ENCODE results near the gene CCDC7. TPM values are rescaled to one million over a fixed set of nuclear protein-coding genes. Genes with fewer than 3 reads are reported as not detected.
"Not testable (repeated sequence)": the region's sequence is repeated elsewhere in the genome, so short reads cannot be mapped to it uniquely, and the experiment has no call there.

CCDC7 gene
- total RNA-seq, 1 donor from 2014 or later = 12.6 TPM

DNA sequence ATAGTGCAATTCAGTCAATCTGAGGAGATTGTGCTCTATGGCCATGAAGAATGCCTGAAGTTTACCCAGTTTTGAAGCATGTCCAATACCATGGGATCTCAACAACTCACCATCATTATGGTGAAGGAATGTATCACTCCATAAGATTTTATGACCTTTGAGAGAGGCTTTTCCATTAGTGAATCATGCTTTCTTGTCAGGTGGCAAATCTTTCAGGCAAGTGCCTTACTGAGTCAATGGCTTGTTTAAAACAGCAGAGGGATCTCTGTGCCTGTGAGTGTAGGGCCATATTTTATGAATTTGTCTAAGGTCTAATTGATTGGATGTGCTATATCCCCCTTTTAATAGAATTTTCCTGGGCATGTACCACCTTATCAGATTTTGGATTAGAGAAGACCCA, 131.5 kb downstream of the CCDC7 start:
- no peaks in the 10 kb centered on the region for H3K27me3 Mint-ChIP-seq (ENCODE audit: unreplicated experiment)
- peaks cover 2% of the 10 kb centered on the region for H3K36me3 Mint-ChIP-seq (ENCODE audit: unreplicated experiment)
- no peaks in the 10 kb centered on the region for H3K4me1 Mint-ChIP-seq (ENCODE audit: unreplicated experiment)
- no peak overlapping the region for H3K27ac Mint-ChIP-seq (ENCODE audit: unreplicated experiment)
- DNase-seq (ENCODE audit: extremely low spot score, unreplicated experiment) = no peak
- no peaks in the 10 kb centered on the region for H3K9me3 Mint-ChIP-seq (ENCODE audit: unreplicated experiment)
- TF ChIP-seq, protein P1, sequence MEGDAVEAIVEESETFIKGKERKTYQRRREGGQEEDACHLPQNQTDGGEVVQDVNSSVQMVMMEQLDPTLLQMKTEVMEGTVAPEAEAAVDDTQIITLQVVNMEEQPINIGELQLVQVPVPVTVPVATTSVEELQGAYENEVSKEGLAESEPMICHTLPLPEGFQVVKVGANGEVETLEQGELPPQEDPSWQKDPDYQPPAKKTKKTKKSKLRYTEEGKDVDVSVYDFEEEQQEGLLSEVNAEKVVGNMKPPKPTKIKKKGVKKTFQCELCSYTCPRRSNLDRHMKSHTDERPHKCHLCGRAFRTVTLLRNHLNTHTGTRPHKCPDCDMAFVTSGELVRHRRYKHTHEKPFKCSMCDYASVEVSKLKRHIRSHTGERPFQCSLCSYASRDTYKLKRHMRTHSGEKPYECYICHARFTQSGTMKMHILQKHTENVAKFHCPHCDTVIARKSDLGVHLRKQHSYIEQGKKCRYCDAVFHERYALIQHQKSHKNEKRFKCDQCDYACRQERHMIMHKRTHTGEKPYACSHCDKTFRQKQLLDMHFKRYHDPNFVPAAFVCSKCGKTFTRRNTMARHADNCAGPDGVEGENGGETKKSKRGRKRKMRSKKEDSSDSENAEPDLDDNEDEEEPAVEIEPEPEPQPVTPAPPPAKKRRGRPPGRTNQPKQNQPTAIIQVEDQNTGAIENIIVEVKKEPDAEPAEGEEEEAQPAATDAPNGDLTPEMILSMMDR (IDR thresholded peaks at IDR 0.05) = no peak
- H3K4me3 Mint-ChIP-seq (ENCODE audit: unreplicated experiment) = no peak overlapping the region

DNA sequence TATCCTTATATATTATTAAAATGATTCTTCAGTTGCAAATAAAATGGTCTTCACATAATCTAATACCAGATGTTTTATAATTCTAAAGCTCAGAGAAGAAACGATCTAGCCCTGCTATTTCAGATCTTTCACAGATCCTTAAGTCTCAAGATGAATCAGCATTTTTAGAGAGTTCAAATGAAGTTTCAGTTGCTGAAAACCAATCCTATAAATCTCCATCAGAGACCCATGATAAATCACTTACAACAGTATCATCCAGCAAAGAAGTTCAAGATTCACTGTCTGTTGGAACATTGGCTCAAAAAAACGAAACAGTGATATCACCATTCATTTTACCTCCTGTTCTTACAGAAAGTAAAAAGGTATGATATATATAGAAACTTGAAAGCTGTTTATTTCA, 137.0 kb downstream of the CCDC7 start:
- no peak overlapping the region for H3K27ac Mint-ChIP-seq (ENCODE audit: unreplicated experiment)
- no peaks in the 10 kb centered on the region for H3K9me3 Mint-ChIP-seq (ENCODE audit: unreplicated experiment)
- no peaks in the 10 kb centered on the region for H3K4me1 Mint-ChIP-seq (ENCODE audit: unreplicated experiment)
- peaks cover 10% of the 10 kb centered on the region for H3K36me3 Mint-ChIP-seq (ENCODE audit: unreplicated experiment)
- TF ChIP-seq, protein P1 (IDR thresholded peaks at IDR 0.05) = no peak
- no peaks in the 10 kb centered on the region for H3K27me3 Mint-ChIP-seq (ENCODE audit: unreplicated experiment)
- DNase-seq (ENCODE audit: extremely low spot score, unreplicated experiment) = no peak
- H3K4me3 Mint-ChIP-seq (ENCODE audit: unreplicated experiment) = no peak overlapping the region

- H3K27me3 Mint-ChIP-seq (ENCODE audit: unreplicated experiment); H3K4me3 Mint-ChIP-seq (ENCODE audit: unreplicated experiment); H3K4me1 Mint-ChIP-seq (ENCODE audit: unreplicated experiment); H3K27ac Mint-ChIP-seq (ENCODE audit: unreplicated experiment); DNase-seq (ENCODE audit: extremely low spot score, unreplicated experiment): not testable (repeated sequence)
- H3K9me3 Mint-ChIP-seq (ENCODE audit: unreplicated experiment) = peaks cover 36% of the 10 kb centered on the region
- H3K36me3 Mint-ChIP-seq (ENCODE audit: unreplicated experiment) = peaks cover 35% of the 10 kb centered on the region
These were observed 152.1 kb downstream of the CCDC7 start for GRCh38 chr10:32598022-32598421.

- Mint-ChIP-seq H3K27ac (ENCODE audit: unreplicated experiment) (no peak overlapping the region), H3K9me3 (ENCODE audit: unreplicated experiment) (peaks cover 45% of the 10 kb centered on the region), H3K27me3 (ENCODE audit: unreplicated experiment) (no peaks in the 10 kb centered on the region), H3K4me3 (ENCODE audit: unreplicated experiment) (no peak overlapping the region), H3K4me1 (ENCODE audit: unreplicated experiment) (no peaks in the 10 kb centered on the region), H3K36me3 (ENCODE audit: unreplicated experiment) (peaks cover 37% of the 10 kb centered on the region)
- TF ChIP-seq, protein P1 (IDR thresholded peaks at IDR 0.05) = no peak
- no peak for DNase-seq (ENCODE audit: extremely low spot score, unreplicated experiment)
These were observed 154.4 kb downstream of the CCDC7 start for GRCh38 chr10:32600317-32600716.

DNA sequence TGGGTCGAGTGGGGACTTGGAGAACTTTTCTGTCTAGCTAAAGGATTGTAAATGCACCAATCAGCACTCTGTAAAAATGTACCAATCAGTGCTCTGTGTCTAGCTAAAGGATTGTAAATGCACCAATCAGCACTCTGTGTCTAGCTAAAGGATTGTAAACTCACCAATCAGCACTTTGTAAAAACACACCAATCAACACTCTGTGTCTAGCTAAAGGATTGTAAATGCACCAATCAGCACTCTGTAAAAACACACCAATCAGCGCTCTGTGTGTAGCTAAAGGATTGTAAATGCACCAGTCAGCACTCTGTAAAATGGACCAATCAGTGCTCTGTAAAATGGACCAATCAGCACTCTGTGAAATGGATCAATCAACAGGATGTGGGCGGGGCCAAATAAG, 155.6 kb downstream of the CCDC7 start:
- not testable (repeated sequence) for DNase-seq (ENCODE audit: extremely low spot score, unreplicated experiment); H3K27ac Mint-ChIP-seq (ENCODE audit: unreplicated experiment); H3K4me1 Mint-ChIP-seq (ENCODE audit: unreplicated experiment); H3K27me3 Mint-ChIP-seq (ENCODE audit: unreplicated experiment); H3K4me3 Mint-ChIP-seq (ENCODE audit: unreplicated experiment)
- H3K36me3 Mint-ChIP-seq (ENCODE audit: unreplicated experiment) = peaks cover 32% of the 10 kb centered on the region
- peaks cover 40% of the 10 kb centered on the region for H3K9me3 Mint-ChIP-seq (ENCODE audit: unreplicated experiment)

DNA sequence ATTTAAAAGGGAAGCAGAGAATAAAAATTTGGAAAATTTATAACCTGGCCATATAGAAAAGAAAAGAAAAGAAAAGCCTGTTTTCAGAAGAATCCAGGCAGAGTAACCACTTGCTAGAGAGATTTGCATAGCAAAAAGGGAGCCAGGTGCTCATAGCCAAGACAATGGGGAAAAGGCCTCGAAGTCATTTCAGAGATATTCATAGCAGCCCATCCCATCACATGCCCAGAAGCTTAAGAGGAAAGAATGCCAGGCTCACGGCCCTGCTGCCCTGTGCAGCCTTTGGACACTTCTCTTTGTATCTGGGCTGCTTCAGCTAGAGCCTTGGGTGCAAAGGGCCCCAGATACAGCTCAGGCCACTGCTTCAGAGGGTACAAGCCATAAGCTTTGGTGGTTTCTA, 159.8 kb downstream of the CCDC7 start:
- Mint-ChIP-seq H3K36me3 (ENCODE audit: unreplicated experiment) (peaks cover 12% of the 10 kb centered on the region), H3K9me3 (ENCODE audit: unreplicated experiment) (peaks cover 13% of the 10 kb centered on the region), H3K27me3 (ENCODE audit: unreplicated experiment) (no peaks in the 10 kb centered on the region), H3K4me3 (ENCODE audit: unreplicated experiment) (no peak overlapping the region), H3K4me1 (ENCODE audit: unreplicated experiment) (no peaks in the 10 kb centered on the region), H3K27ac (ENCODE audit: unreplicated experiment) (no peak overlapping the region)
- TF ChIP-seq, protein P1 (IDR thresholded peaks at IDR 0.05) = no peak
- no peak for DNase-seq (ENCODE audit: extremely low spot score, unreplicated experiment)

DNA sequence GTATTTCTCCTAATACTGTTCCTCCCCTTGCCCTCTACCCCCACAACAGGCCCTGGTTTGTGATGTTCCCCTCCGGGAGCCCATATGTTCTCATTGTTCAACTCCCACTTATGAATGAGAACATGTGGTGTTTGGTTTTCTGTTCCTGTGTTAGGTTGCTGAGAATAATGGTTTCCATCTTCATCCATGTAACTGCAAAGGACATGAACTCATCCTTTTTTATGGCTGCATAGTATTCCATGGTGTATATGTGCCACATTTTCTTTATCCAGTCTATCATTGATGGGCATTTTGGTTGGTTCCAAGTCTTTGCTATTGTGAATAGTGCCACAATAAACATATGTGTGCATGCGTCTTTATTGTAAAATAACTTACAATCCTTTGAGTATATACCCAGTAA, 164.6 kb downstream of the CCDC7 start:
- not testable (repeated sequence) for H3K36me3 Mint-ChIP-seq (ENCODE audit: unreplicated experiment); H3K27me3 Mint-ChIP-seq (ENCODE audit: unreplicated experiment); H3K4me3 Mint-ChIP-seq (ENCODE audit: unreplicated experiment); DNase-seq (ENCODE audit: extremely low spot score, unreplicated experiment); H3K4me1 Mint-ChIP-seq (ENCODE audit: unreplicated experiment); H3K27ac Mint-ChIP-seq (ENCODE audit: unreplicated experiment)
- peaks cover 26% of the 10 kb centered on the region for H3K9me3 Mint-ChIP-seq (ENCODE audit: unreplicated experiment)
